NCI-H748 (cell line): Measurements from ENCODE around the gene SECTM1.

Experiments
- DNase-seq: peaks from one replicate; lab custom pipeline; 2025; ENCODE audit not compliant: unreplicated experiment; lab: John Stamatoyannopoulos, UW

Gene SECTM1

DNA sequence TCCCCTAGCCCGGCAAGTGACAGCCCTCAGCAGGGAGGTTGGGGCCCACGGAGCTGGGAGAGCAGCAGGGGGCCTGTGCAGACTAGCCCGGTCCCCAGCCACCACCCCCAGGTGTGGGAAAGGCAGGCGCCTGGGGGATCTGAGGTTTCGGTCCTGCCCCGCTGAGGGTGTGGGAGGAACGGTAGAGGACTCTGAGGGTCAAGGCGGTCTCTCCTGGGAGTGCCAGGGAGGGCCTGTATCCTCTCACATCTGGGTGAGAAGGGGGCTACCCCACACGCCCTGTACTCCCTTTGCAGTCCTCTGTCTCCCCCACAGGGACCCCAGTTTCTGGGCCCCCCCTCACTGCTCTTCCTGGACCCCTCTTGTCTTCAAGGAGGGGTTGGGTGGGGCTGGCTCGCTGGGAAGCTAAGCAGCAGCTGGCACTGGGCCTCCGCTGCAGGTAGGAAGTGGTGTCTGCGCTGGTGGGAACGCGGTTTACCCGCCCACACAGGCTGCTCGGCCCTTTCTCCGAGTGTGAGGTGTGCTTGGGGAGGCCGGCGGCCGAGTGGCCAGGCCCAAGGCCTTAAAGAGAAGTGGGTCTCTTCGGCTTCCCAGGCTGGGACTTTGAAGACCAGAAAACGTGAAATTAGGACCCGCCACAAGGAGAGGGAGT, 31.5 kb downstream of the SECTM1 start:
- DNase-seq = no peak

DNA sequence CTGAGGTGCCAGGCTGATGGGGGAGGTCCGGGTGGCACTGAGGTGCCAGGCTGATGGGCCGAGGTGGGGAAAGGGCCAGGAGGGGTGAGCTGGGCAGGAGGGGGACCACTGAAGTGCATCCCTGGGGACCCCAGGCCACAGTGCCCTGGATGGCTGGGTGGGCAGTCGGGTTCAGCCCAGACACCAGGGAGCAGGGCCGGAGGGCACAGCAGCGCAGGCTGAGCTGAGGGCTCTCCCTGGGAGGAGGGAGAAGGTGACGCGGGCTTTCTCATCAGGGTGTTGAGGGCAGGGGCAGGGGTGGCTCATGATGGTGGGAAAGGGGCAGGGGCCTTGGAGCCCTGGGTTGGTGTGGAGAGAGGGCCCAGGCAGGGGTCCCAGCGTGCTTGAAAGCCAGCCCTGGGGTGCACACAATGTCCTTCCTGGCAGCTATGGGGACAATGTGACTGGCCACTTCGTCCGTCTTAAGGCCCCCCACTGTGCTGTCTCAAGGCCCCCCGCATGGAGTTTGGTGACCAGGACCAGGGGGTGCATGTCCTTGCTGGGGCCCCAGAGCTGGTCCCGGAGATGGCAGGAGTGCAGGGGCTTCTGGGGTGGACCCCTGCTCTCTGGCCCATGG, 32.2 kb downstream of the SECTM1 start:
- no peak for DNase-seq

DNA sequence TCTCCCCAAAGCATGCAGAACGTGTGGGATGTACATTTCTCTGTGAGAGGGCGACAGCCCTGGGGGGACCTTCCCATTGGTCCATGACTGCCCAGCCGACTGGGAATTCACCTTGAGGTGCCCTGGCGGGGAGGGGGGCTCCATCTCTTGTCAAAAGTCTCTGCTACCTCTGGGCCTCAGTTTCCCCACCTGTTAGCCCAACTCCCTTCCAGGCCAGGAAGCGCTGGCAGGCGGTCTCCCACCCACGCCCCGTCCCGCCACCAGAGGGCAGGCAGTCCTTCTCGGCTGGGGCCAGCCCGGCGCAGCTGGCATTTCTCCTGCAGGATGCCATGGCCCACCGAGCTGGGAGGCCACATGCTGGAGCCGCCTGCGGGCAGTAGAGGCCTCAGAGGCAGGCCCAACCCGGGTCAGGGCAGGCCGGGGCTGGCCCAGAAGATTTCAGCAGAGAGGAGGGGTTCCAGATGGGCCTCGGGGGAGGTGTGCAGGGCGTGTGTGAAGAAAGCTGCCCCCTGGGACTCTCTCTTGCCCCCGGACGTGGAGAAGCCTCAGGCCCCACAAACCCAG, 32.8 kb downstream of the SECTM1 start:
- DNase-seq = peak; percentile 43

DNA sequence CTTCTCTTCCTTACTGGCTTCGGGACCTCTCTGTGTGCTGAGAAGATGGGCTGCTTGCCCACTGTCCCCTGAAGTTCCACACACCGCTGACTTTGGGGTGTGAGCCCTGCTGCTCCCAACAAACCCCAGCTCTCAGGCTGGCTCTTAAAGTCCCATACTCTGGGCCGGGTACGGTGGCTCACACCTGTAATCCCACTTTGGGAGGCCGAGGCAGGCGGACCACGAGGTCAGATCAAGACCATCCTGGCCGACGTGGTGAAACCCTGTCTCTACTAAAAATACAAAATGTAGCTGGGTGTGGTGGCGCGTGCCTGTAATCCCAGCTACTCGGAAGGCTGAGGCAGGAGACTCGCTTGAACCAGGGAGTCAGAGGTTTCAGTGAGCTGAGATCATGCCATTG, 33.3 kb downstream of the SECTM1 start:
- no peak for DNase-seq

DNA sequence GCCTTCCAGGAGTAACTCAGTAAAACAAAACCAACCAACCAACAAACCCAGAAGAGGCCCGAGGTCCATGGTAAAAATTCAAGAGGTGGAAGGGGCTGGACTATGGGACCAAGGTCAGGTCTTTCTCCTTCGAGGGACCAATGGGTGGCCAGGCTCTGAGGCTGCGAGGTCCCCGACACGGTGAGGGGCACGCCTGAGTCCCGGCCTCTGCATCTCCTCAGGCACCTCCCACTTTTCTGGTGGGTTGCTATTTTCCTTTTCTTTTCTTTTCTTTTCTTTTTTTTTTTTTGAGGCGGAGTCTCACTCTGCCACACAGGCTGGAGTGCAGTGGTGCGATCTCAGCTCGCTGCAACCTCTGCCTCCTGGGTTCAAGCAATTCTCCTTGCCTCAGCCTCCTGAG, 34.1 kb downstream of the SECTM1 start:
- no peak for DNase-seq

DNA sequence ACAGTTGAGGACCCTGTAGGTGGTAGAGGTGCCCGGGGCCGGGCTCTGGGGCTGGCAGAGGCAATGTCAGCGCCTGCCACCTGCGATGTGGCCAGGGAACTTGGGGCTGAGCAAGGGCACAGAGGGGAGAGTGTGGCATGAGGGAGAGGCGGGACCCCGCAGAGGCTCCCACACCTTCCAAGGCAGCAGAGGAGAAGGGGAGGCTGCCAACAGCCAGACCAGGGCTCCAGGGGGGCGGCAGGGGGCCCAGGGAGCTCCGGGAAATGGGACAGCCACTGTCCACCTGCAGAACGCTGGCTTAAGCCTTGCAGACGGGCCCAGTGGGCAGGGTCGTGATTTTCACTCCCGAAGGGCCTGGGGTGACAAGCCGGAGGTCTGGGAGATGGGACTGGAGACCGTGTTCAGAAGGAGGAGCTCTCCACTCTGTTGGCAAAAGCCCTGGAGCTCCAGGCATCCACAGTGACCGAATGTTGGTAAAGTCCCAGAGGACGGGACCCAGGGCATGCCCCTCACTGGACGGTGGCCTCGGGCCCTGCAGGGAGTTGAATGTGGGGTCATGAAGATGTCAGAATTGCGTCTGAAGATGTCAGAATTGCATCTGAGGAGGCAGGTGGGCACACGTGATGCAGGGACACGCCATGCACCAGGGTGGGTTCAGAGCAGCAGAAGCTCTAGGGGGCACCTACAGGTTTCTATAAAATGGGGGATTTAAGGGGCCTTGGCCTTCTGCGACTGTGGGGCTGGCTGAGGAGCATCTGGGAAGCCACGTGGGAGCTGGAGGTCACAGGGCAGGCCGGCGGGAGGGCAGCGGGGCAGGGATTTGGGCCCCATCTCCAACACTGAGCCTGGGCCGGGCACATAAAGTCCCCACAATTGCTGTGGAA, 34.8 kb downstream of the SECTM1 start:
- no peak for DNase-seq

DNA sequence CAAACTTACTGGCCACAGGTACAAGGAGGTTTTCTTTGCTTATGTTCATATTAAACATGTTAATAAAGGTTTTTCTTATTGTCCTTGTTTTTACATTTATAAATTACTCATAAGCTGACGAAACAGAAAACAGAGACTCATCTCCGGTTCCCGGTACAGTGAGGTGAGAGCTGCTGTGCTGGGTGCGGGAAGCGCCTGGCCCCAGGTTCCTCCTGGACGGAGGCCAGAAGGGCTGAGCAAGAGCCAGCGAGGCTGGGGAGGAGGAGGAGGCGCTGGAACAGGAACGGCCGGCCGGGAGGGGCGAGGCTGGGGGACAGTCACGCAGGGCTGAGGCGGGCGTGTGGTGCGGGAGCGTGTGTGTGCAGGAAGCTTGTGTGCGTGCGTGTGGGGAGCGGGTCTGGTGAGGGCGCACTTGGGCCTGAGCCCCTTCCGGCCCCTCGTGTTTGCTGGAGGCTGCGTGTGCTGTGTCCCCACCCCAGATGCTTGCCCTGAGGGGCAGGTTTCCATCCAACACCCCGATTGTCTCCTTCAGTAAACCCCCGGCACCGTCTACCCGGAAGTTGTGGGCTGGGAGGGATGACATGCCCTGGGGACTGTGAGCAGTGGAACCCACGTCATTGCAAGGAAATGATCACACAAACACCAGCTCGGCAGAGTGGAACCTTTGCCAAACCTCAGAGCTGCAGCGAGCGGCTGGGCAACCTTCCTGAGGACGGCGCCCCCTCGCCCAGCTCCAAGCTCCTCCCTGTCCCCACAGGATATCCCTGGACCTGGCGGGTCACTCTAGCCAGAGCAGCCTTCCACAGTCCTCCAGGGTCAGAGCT, 35.6 kb downstream of the SECTM1 start:
- peak; percentile 46 for DNase-seq

DNA sequence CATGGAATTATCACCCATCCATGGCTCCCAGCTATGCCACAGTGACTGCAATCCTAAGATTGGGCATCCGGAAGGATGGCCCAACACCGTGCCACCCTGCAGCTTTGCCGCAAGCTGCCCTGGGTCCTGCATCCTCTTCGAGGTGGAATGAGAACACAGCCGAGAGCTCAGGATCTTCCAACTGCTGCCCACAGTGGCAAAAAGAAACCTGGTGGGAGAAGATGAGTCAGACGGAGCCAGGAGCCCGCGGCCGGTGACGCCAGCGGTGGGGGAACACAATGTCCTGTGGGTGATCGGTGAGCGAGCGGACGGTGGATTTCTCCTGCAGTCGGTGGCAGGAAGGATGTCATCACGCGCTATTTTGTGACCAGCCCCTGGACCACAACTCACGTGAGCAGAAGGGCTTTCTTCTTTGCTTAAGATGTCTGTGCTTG, 36.3 kb downstream of the SECTM1 start:
- peak; percentile 46 for DNase-seq

DNA sequence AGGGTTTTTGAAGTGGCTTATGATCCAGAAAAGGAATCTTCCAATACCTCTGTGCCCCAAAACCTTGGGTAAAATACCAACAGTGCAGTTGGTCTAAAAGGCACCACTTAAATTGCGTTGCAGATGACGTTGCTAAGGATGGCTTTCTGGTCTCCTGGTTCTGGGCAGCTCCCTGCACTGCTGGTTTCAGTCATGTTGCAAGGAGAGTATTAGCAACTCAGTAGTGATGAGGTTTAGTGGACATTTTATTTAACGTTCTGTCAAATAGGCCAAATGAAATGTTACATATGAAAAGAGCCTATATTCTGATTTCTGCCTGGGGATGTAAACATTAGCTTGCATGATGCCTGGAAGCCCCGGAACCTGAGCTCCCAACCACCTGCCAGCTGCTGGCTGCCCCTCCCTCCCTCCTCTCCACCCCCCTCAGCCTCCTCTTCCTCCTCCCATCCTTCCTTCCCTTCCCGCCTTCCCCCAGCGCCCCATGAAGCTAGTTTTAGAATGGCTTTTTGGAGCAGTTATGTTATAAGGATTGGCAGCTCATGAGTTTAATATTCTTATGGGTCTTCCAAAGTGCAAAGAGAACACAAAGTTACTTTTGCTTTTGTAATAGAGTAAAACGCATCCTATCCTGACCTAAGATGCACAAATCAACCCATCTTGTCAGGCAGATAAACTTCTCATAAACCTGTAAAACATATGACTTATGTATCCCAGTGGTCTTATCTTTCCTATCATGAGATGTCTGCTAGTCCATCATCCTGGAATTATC, 36.9 kb downstream of the SECTM1 start:
- peak; percentile 26 for DNase-seq

DNA sequence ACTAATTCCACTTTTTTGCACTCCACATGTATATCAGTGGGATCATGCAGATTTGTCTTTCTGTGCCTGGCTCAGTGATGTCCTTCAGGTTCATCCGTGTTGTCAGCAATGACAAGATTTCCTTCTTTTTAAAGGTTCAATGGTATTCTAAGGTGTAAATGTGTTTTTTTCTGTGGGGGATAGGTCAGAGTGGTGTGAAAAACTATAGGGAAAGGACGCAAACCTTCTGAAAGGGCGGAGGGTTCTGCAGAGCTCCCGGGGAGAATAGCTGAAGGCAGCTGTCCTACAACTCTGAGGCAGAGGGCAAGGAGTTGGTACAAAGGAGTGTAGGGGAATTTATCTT, 38.1 kb downstream of the SECTM1 start:
- DNase-seq = no peak

DNA sequence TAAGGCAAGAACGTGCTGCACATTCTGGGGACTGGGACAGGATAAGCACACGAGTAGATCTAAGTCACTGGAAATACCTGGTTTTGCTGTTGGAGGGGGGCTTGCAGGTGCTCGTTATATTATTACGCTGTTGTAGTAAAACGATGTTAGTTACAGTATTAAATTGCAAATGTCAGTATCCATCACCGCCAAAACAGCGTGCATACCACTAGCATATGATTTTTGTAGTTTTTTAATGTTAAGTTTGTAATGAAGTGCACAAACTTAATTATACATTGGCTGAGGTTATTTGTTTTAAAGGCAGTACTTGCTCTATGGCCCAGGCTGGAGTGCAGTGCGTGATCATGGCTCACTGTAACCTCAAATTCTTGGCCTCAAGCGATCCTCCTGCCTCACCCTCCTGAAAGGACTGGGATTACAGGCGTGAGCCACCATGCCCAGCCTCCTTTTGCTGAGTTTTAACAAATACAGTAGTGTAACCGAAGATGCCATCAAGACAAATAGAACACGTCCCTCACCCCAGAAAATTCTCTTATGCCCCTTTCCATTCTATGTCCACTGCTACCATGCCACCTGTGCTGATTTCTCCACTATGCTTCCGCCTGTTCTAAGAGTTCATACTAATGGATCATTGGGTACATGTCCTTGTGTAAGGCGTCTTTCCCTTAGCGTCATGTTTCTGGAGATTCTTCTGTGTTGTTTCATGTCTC, 39.3 kb downstream of the SECTM1 start:
- DNase-seq = no peak

DNA sequence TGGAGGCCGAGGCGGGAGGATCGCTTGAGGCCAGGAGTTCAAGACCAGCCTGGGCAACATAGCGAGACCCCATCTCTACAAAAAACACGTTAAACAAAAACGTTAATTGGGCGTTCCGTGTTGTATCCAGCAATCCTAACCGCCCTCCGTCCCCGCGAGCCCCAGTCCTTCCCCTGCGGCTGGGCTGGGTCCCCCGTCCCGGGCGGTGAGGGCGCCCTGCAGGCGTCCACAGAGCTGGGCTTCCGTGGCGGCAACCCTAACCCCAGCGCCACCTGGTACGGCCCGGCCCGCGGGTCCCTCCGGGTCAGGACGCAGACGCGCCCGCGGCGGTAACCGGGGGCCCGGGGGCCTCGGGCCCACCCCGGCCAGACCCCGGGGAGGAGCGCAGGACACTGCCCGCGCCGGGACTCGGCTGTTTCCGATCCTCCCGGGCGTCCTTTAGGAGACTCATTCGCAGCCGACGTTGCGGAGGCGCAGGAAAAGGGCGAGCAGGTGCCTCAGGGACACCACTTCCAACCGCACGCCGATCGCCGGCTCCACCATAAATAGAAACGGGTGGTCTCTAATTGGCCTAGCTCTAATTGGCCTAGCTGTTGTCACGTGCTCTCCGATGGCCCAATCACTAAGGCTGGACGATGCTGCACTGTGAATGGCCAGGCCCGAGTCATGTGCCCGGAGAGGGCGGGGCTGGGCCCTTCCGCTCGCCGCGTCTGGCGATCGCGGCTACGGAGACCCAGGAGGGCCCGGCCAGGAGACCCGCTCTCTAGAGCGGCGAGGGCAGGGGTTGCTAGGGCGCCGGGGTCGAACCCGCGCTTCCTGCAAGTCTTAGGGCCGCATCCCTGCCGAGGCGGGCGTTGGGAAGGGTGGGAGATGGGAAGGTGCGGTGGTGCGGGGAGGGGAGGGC, 41.1 kb downstream of the SECTM1 start:
- peak; percentile 100 for DNase-seq

DNA sequence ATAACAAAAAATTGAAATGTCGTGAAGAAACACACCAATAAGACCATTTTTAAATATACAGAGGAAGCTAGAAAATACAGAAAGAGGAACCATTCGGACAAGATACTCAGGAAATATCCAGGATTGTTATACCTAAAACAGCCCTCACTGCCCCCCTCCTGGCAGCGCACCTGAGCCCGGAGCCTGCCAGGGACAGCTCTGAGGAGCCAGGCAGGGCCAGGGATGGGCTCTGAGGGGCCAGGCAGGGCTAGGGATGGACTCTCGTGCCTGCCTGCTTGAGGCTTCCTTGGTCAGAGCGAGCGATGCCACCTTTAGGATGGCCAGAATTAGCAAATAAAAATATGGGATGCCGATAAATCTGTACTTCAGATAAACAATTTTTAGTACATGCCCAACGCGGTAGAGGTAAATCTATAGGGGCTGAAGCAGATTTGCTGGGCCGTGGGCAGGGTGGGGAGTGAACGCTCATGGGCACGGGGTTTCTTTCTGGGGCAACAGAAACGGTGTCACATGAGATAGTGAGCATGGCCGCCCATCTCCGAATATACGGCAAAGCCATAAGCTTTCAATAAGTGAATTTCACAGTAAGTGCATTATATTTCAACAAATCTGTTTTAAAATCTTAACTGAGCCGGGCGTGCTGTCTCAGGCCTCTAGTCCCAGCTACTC, 41.9 kb downstream of the SECTM1 start:
- no peak for DNase-seq

DNA sequence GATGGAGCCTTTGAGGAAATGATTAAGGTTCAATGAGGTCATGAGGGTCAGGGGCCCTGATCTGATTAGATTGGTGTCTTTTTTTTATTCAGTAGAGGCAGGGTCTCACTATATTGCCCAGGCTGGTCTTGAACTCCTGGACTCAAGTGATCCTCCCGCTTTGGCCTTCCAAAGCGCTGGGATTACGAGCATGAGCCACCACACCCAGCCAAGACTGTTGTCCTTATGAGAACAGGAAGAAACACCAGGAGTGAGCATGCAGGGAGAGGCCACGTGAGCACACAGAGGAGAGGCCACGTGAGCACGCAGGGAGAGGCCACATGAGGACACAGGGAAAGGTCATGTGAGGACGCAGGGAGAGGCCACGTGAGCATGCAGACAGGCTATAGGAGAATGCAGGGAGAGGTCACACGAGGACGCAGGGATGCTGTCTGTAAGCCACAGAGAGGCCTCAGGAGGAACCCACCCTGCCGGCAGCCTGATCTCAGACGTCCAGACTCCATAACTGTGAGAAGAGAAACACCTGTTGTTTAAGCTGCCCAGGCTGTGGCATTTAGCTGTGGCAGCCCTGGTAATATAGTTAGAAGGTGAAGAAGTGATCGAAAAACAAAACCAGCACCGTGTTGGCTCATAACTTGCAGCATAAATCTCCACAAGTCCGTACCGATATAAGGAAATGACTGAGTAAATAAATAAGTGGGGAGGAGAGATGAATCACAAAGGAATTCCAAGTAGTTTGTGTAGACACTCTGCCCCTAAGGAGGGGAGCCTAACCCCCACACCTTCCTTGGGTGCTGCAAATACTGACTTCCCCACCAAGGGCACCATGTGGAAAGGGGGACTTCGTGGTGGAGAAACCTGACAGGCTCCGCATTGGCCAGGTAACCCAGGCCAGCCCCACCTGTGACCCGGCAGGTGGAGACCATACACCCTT, 45.4 kb downstream of the SECTM1 start:
- no peak for DNase-seq

DNA sequence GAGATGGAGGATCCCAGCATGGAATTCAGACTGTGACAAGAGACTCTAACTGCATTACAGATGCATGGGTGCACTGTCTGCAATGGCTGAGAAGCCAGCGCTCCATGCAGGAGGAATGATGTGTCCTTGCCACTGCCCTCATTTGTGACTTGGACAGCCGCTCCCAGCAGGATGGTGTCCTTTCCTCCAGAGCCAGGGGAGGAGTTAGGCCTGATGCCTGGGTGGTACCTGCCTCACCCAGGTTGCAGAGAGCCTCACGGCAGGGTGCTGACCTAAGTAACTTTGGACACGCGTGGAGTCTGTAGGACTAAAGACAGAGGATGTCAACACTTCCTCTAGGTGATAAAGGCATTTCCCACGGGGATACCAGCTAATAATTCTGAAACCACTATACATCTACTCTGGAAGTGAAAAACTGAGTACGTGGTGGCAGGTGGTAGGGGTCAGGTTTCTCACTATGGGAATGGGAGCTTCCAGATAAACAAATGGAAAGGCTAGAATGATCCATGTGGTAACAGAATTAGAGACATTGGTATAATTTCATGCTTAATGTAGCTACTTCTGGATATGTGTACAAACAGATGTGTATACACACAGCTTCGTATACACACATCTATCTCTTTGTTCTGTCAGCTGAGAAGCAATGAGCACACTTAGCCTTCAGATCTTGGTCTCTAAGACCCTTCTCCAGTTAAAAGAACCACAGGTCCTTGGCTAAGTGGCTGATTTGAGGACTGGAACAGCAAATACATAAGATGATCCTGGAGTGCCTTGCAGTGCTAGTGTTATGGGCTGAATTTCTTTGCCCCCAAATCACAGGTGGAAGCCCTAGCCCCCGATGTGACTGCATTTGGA, 46.3 kb downstream of the SECTM1 start:
- no peak for DNase-seq

DNA sequence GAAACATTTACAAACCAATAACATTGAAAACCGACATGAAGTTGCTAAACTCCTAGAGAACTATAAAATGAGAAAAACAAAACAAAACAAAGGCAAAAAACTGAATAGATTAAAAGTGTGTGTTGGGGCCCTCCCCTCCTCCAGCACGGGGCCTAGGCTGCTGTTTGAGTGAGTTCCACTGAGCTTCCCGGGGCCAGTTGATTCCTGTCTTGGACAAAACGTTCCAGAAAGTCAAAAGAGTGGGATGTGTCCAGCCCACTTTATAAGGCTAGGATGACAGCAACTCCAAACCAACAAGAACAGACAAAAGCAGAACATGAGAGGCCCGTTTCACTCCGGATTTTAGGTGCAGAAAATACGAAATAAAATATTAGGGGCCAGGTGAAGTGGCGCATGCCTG, 48.4 kb downstream of the SECTM1 start:
- DNase-seq = no peak
